Lower leg skin (tissue), 4 donors: ENCODE data around the gene ZNF492. TPM values are rescaled to one million over a fixed set of nuclear protein-coding genes. Genes with fewer than 3 reads are reported as not detected.

Source experiments
- DNase-seq, 2 donors: peaks; one replicate each; pipeline ENCODE4 v3.0.0-alpha.2; 2019; ENCODE audit warnings: low spot score in 2 of 2
- H3K4me3 ChIP-seq: fragments of 200-600 bp; sonication (generic); 2 replicates; pipeline ENCODE4 v1.5.1; 2017; ENCODE audit warnings: mild to moderate bottlenecking, low read depth; ENCODE audit not compliant: poor library complexity, severe bottlenecking
- CTCF ChIP-seq, 3 donors: fragments of 450-650 bp; IDR thresholded peaks; one replicate each; pipeline ENCODE4 v1.5.1; 2016; ENCODE audit warnings: antibody characterized with exemption in 3 of 3, mild to moderate bottlenecking in 3 of 3, moderate library complexity in 2 of 3
- POLR2A ChIP-seq, 2 donors: fragments of 450-650 bp; IDR thresholded peaks; one replicate each; pipeline ENCODE4 v1.6.1; 2016 to 2017; ENCODE audit warnings: antibody characterized with exemption in 2 of 2, mild to moderate bottlenecking in 1 of 2, moderate library complexity in 1 of 2
- WGBS, 2 donors: methylation state at CpG; one replicate each; pipeline ENCODE4 v1.1.5; 2018; 5-methylcytosine and 5-hydroxymethylcytosine counted together
- intact Hi-C: fragments of 100-400 bp; cut with DNase I; formaldehyde crosslinking; loops from one replicate; pipeline ENCODE4 v1.15.0; 2023; ENCODE audit warnings: low total_unique reads
- total RNA-seq, 4 donors: library from RNA; depleted of rRNA; stranded (reverse); fragments of >200 nt; gene quantifications; one replicate each; pipeline ENCODE4 v1.1.0, GENCODE V29; 2016

Gene ZNF492
- total RNA-seq, 4 donors from 2014 or later = 0.08 to 0.84 (median 0.23) TPM

- no peak for TF ChIP-seq POLR2A (IDR thresholded peaks at IDR 0.05)
- TF ChIP-seq CTCF (IDR thresholded peaks at IDR 0.05) = no peak
- WGBS, 2 donors = 53 to 76% methylated on average over 12 to 16 of the region's 19 CpGs
- DNase-seq = peak in 1 of 2 donors; percentile 2
- no peak overlapping the region for H3K4me3 ChIP-seq
- intact Hi-C loops = no loop called here
These were observed 31.4 kb upstream of the ZNF492 start for GRCh38 chr19:22602631-22603272.

GRCh38 chr19:22603518-22604440 lies 30.3 kb upstream of the ZNF492 start:
- 71 to 80% methylated on average over 13 to 14 of the region's 14 CpGs for WGBS, 2 donors
- H3K4me3 ChIP-seq = no peak overlapping the region
- TF ChIP-seq CTCF (IDR thresholded peaks at IDR 0.05) = no peak
- no peak for TF ChIP-seq POLR2A (IDR thresholded peaks at IDR 0.05)
- DNase-seq = peak; percentile 6 to 78
- intact Hi-C loops = no loop called here

GRCh38 chr19:22604571-22605274 lies 29.4 kb upstream of the ZNF492 start:
- intact Hi-C loops = no loop called here
- no peak for TF ChIP-seq POLR2A (IDR thresholded peaks at IDR 0.05)
- no peak for TF ChIP-seq CTCF (IDR thresholded peaks at IDR 0.05)
- 78 to 87% methylated on average over 10 of the region's 10 CpGs for WGBS, 2 donors

GRCh38 chr19:22605275-22606211 lies 28.6 kb upstream of the ZNF492 start:
- intact Hi-C loops = no loop called here

More at GRCh38 chr19:22604571-22605274, 29.4 kb upstream of the ZNF492 start:
- peak; percentile 4 to 79 for DNase-seq
- H3K4me3 ChIP-seq = no peak overlapping the region

More at GRCh38 chr19:22605275-22606211, 28.6 kb upstream of the ZNF492 start:
- TF ChIP-seq POLR2A (IDR thresholded peaks at IDR 0.05) (no peak), CTCF (IDR thresholded peaks at IDR 0.05) (no peak)
- DNase-seq = peak; percentile 6 to 76
- H3K4me3 ChIP-seq = no peak overlapping the region
- 71% methylated on average over 12 of the region's 12 CpGs for WGBS, 2 donors
